HepG2 (cell line): Measurements from ENCODE around the gene ANKS3. TPM values are rescaled to one million over a fixed set of nuclear protein-coding genes. Genes with fewer than 3 reads are reported as not detected.

Source experiments
- HCFC1 ChIP-seq: fragments of 150-350 bp; IDR thresholded peaks from 2 replicates; pipeline ENCODE4 v1.6.1; 2014; ENCODE audit warnings: low read depth, low read length
- KMT2A ChIP-seq: sonication (generic); formaldehyde crosslinking; IDR thresholded peaks from 2 replicates; pipeline ENCODE4 v1.4.0; 2020; ENCODE audit warnings: missing genetic modification reagents
- MYC ChIP-seq: sonication (generic); formaldehyde crosslinking; IDR thresholded peaks from 2 replicates; pipeline ENCODE4 v1.9.0; 2021; ENCODE audit warnings: missing genetic modification reagents, borderline replicate concordance
- NR2F1 ChIP-seq, 2 experiments: fragments of 450-650 bp in 1 of 2; formaldehyde crosslinking in 1 of 2; IDR thresholded peaks; 2 replicates each; pipeline versions ENCODE4 v1.5.0 to v1.6.1; 2016 to 2020; ENCODE audit warnings: mild to moderate bottlenecking in 1 of 2, missing compliant biosample characterization in 1 of 2, missing genetic modification reagents in 1 of 2, moderate library complexity in 1 of 2
- POLR2A ChIP-seq, 2 experiments: IDR thresholded peaks; 2 replicates each; pipeline ENCODE4 v1.6.1; 2011; ENCODE audit warnings: low read depth in 2 of 2, low read length in 2 of 2, mild to moderate bottlenecking in 1 of 2, moderate library complexity in 1 of 2; ENCODE audit not compliant: insufficient read depth in 1 of 2
- POLR2G ChIP-seq: fragments of 200-400 bp; formaldehyde crosslinking; IDR thresholded peaks from 2 replicates; pipeline ENCODE4 v1.6.1; 2018; ENCODE audit warnings: mild to moderate bottlenecking, low read depth, low read length, moderate library complexity
- REL ChIP-seq: sonication (generic); formaldehyde crosslinking; conservative IDR thresholded peaks from 2 replicates; pipeline ENCODE4 v1.8.0; 2022; ENCODE audit warnings: mild to moderate bottlenecking, missing genetic modification reagents, moderate library complexity
- U2AF2 ChIP-seq: fragments of 200-400 bp; formaldehyde crosslinking; IDR thresholded peaks from 2 replicates; pipeline ENCODE4 v1.6.1; 2017; ENCODE audit warnings: low read depth, mild to moderate bottlenecking, low read length
- ZNF225 ChIP-seq: sonication (generic); formaldehyde crosslinking; IDR thresholded peaks from 2 replicates; pipeline ENCODE4 v1.4.0; 2020; ENCODE audit warnings: mild to moderate bottlenecking, missing genetic modification reagents
- ZNF230 ChIP-seq: sonication (generic); formaldehyde crosslinking; IDR thresholded peaks from 2 replicates; pipeline ENCODE4 v1.4.0; 2020; ENCODE audit warnings: mild to moderate bottlenecking, missing genetic modification reagents
- ZNF232 ChIP-seq: sonication (generic); formaldehyde crosslinking; IDR thresholded peaks from 2 replicates; pipeline ENCODE4 v1.4.0; 2020; ENCODE audit warnings: missing genetic modification reagents, borderline replicate concordance
- polyA plus RNA-seq, 8 experiments: library from polyadenylated mRNA; depleted of rRNA in 3 of 8; stranded (reverse) in 7 of 8; unstranded in 1 of 8; fragments of >200 nt; fragmentation: Illumina TruSeq in 4 of 8; extraction: Trizol in 4 of 8; gene quantifications; 2 replicates each; pipeline versions ENCODE4 v1.2.1 to v1.2.3, GENCODE V29; 2011 to 2016; ENCODE audit warnings: low read depth in 4 of 8, missing spikeins in 1 of 8, mixed read lengths in 1 of 8; ENCODE audit not compliant: insufficient read depth in 1 of 8
- total RNA-seq, 5 experiments: library from RNA; depleted of rRNA; stranded (reverse); fragments of >200 nt; fragmentation: Illumina TruSeq; extraction: Trizol; gene quantifications; 2 replicates each; pipeline ENCODE4 v1.2.3, GENCODE V29; 2016; ENCODE audit warnings: low read depth in 1 of 5
- TF ChIP-seq, protein P1 (sequence below): sonication (generic); formaldehyde crosslinking; IDR thresholded peaks from 2 replicates; pipeline ENCODE4 v1.4.0; 2020; ENCODE audit warnings: missing genetic modification reagents
- TF ChIP-seq, protein P2 (sequence below): sonication (generic); formaldehyde crosslinking; IDR thresholded peaks from 2 replicates; pipeline ENCODE4 v1.4.0; 2020; ENCODE audit warnings: mild to moderate bottlenecking, low read depth, missing genetic modification reagents
- TF ChIP-seq, protein P3 (sequence below): sonication (generic); formaldehyde crosslinking; IDR thresholded peaks from 2 replicates; pipeline ENCODE4 v1.4.0; 2020; ENCODE audit warnings: missing genetic modification reagents

Gene ANKS3
- total and polyA plus RNA-seq, 2 of the 13 experiments (the other 11 are each of a cell fraction or from before 2014, with no cell fraction given): 11.4 to 15.9 TPM

DNA sequence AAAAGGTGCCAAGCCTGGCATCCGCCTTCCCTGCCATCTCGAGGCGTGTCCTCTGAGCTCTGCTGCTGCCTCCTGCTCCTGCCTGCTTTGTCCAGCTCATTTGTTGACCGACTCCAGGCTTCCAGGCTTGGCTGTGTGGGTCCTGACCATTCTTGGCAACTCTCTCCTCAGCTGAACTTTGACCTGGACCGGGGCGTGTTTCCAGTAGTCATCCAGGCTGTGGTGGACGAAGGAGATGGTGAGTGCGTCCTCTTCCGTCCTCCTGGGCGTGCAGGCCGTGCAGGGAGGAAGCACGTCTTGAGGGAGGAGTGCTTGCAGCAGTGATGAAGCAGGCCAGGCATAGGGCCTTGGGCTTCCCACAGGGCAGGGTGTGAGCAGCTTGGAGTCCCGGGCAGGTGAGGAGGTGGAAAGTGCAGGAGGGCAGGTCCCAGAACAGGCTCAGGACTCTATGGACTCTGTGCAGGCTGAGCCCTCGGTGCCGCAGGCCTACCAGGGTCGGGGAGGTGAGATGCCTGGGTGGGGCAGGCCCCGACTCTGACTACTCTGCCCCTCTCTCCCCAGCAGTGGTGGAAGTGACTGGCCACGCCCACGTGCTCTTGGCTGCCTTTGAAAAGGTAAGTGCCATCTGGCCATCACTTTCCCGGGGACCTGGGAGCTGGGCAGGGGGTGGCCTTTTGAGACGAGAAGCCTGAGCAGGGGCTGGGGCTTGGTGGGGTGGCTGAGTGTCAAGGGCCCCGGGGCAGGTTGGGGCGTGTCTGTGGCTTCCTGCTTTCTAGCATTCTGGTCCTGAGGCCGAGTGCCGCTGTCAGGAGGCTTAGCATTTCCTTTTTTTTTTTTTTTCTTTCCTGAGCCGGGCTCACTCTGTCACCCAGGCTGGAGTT, 69.3 kb downstream of the ANKS3 start (continued):
- TF ChIP-seq, protein P1, sequence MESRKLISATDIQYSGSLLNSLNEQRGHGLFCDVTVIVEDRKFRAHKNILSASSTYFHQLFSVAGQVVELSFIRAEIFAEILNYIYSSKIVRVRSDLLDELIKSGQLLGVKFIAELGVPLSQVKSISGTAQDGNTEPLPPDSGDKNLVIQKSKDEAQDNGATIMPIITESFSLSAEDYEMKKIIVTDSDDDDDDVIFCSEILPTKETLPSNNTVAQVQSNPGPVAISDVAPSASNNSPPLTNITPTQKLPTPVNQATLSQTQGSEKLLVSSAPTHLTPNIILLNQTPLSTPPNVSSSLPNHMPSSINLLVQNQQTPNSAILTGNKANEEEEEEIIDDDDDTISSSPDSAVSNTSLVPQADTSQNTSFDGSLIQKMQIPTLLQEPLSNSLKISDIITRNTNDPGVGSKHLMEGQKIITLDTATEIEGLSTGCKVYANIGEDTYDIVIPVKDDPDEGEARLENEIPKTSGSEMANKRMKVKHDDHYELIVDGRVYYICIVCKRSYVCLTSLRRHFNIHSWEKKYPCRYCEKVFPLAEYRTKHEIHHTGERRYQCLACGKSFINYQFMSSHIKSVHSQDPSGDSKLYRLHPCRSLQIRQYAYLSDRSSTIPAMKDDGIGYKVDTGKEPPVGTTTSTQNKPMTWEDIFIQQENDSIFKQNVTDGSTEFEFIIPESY: 0 out of 2 replicates have a peak, but pooled peaks have one; percentile 10
- TF ChIP-seq KMT2A (0 out of 2 replicates have a peak, but pooled peaks have one; percentile 5), ZNF232 (CRISPR knock-in tag) (peak; percentile 55; the same call in 1 of the 2 replicates), MYC (CRISPR knock-in tag) (no peak), REL (CRISPR knock-in tag) (0 out of 2 replicates have a peak, but pooled peaks have one; percentile 61), U2AF2 (no peak), POLR2A (IDR thresholded peaks at IDR 0.05; ENCODE audit: insufficient read depth in 1 of 2, low read depth in 2 of 2, low read length in 2 of 2) (peak in 1 of 2 experiments; percentile 69; a peak in 2 of 4 replicates), HCFC1 (no peak), NR2F1 (CRISPR knock-in tag; IDR thresholded peaks at IDR 0.05) (peak in 1 of 2 experiments; percentile 68; a peak in 1 of 4 replicates), POLR2G (peak; percentile 40), ZNF230 (CRISPR knock-in tag) (0 out of 2 replicates have a peak, but pooled peaks have one; percentile 54), ZNF225 (CRISPR knock-in tag) (0 out of 2 replicates have a peak, but pooled peaks have one; percentile 35)
- TF ChIP-seq, protein P2, sequence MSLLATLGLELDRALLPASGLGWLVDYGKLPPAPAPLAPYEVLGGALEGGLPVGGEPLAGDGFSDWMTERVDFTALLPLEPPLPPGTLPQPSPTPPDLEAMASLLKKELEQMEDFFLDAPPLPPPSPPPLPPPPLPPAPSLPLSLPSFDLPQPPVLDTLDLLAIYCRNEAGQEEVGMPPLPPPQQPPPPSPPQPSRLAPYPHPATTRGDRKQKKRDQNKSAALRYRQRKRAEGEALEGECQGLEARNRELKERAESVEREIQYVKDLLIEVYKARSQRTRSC: no peak
- TF ChIP-seq, protein P3, sequence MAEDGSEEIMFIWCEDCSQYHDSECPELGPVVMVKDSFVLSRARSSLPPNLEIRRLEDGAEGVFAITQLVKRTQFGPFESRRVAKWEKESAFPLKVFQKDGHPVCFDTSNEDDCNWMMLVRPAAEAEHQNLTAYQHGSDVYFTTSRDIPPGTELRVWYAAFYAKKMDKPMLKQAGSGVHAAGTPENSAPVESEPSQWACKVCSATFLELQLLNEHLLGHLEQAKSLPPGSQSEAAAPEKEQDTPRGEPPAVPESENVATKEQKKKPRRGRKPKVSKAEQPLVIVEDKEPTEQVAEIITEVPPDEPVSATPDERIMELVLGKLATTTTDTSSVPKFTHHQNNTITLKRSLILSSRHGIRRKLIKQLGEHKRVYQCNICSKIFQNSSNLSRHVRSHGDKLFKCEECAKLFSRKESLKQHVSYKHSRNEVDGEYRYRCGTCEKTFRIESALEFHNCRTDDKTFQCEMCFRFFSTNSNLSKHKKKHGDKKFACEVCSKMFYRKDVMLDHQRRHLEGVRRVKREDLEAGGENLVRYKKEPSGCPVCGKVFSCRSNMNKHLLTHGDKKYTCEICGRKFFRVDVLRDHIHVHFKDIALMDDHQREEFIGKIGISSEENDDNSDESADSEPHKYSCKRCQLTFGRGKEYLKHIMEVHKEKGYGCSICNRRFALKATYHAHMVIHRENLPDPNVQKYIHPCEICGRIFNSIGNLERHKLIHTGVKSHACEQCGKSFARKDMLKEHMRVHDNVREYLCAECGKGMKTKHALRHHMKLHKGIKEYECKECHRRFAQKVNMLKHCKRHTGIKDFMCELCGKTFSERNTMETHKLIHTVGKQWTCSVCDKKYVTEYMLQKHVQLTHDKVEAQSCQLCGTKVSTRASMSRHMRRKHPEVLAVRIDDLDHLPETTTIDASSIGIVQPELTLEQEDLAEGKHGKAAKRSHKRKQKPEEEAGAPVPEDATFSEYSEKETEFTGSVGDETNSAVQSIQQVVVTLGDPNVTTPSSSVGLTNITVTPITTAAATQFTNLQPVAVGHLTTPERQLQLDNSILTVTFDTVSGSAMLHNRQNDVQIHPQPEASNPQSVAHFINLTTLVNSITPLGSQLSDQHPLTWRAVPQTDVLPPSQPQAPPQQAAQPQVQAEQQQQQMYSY: peak; percentile 80; the same call in 1 of the 2 replicates
